ENCODE results near the gene KRTAP5-11.
"Not testable (repeated sequence)": the region's sequence is repeated elsewhere in the genome, so short reads cannot be mapped to it uniquely, and the experiment has no call there.

GRCh38 chr11:71630071-71630470 lies 47.4 kb upstream of the KRTAP5-11 start:
- TF ChIP-seq CTCF (conservative IDR thresholded peaks at IDR 0.05; ENCODE audit: low read length); EZH2phosphoT487 (IDR thresholded peaks at IDR 0.05; ENCODE audit: borderline replicate concordance, low read depth, low read length): not testable (repeated sequence)
